Upper lobe of left lung (tissue), 4 donors: ENCODE data around the gene TENM3.

Source experiments
- POLR2A ChIP-seq, 4 donors: fragments of 450-650 bp; IDR thresholded peaks; one replicate each; pipeline ENCODE4 v1.5.1; 2016 to 2017; ENCODE audit warnings: antibody characterized with exemption in 4 of 4, mild to moderate bottlenecking in 2 of 4
- POLR2AphosphoS5 ChIP-seq, 2 donors: sonication (generic); formaldehyde crosslinking; IDR thresholded peaks; one replicate each; pipeline ENCODE4 v1.5.1; 2017; ENCODE audit warnings: antibody characterized with exemption in 2 of 2
- TF ChIP-seq, protein P1 (sequence below), 6 experiments: fragments of 450-650 bp in 4 of 6; fragments of 200-600 bp in 2 of 6; sonication (generic) in 2 of 6; IDR thresholded peaks; one replicate each; pipeline ENCODE4 v1.5.1; 2016 to 2019; ENCODE audit warnings: antibody characterized with exemption in 6 of 6

DNA sequence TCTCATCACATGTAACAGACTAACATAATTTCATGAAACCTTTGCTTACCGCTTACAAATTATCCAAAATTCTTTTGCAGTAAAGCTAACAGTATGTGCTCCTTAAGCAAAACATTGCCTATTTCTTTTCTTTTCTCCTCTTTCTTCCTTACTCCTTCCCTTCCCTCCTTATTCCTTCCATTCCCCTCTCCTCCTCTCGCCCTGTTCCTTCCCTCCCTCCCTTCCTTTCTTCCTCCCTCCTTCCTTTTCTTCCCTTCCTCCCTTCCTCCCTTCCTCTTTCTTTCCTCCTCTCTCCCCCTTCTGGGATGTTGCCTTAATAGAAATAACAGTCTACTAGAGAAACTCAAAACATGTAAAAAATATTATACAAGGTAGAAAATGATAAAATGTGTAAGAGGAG is 246.4 kb downstream of the TENM3 start:
- TF ChIP-seq, protein P1, sequence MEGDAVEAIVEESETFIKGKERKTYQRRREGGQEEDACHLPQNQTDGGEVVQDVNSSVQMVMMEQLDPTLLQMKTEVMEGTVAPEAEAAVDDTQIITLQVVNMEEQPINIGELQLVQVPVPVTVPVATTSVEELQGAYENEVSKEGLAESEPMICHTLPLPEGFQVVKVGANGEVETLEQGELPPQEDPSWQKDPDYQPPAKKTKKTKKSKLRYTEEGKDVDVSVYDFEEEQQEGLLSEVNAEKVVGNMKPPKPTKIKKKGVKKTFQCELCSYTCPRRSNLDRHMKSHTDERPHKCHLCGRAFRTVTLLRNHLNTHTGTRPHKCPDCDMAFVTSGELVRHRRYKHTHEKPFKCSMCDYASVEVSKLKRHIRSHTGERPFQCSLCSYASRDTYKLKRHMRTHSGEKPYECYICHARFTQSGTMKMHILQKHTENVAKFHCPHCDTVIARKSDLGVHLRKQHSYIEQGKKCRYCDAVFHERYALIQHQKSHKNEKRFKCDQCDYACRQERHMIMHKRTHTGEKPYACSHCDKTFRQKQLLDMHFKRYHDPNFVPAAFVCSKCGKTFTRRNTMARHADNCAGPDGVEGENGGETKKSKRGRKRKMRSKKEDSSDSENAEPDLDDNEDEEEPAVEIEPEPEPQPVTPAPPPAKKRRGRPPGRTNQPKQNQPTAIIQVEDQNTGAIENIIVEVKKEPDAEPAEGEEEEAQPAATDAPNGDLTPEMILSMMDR (IDR thresholded peaks at IDR 0.05), result no peak
- no peak for TF ChIP-seq POLR2AphosphoS5 (IDR thresholded peaks at IDR 0.05)
- no peak for TF ChIP-seq POLR2A (IDR thresholded peaks at IDR 0.05)
